LNCaP clone FGC (cell line): ENCODE measurements around the gene IL17RE.

Source experiments
- DNase-seq: peaks from one replicate; pipeline ENCODE4 v3.0.0-alpha.2; 2011; ENCODE audit warnings: low read depth
- H3K4me3 ChIP-seq: 2 replicates; pipeline ENCODE4 v1.5.1; 2011; ENCODE audit warnings: mild to moderate bottlenecking, low read depth, low read length, control low read depth
- TF ChIP-seq, protein P1 (sequence below): IDR thresholded peaks from 2 replicates; pipeline ENCODE4 v1.5.1; 2012; ENCODE audit warnings: mild to moderate bottlenecking; ENCODE audit not compliant: control insufficient read depth, insufficient read depth; ENCODE audit errors: extremely low read depth

IL17RE gene

GRCh38 chr3:9915254-9916141 is 12.8 kb downstream of the IL17RE start:
- TF ChIP-seq, protein P1, sequence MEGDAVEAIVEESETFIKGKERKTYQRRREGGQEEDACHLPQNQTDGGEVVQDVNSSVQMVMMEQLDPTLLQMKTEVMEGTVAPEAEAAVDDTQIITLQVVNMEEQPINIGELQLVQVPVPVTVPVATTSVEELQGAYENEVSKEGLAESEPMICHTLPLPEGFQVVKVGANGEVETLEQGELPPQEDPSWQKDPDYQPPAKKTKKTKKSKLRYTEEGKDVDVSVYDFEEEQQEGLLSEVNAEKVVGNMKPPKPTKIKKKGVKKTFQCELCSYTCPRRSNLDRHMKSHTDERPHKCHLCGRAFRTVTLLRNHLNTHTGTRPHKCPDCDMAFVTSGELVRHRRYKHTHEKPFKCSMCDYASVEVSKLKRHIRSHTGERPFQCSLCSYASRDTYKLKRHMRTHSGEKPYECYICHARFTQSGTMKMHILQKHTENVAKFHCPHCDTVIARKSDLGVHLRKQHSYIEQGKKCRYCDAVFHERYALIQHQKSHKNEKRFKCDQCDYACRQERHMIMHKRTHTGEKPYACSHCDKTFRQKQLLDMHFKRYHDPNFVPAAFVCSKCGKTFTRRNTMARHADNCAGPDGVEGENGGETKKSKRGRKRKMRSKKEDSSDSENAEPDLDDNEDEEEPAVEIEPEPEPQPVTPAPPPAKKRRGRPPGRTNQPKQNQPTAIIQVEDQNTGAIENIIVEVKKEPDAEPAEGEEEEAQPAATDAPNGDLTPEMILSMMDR: no peak
- H3K4me3 ChIP-seq: no peak overlapping the region
- DNase-seq: no peak

GRCh38 chr3:9916346-9916733 is 13.7 kb downstream of the IL17RE start:
- DNase-seq: no peak
- H3K4me3 ChIP-seq: peak overlapping the region; percentile 64
- TF ChIP-seq, protein P1: no peak

GRCh38 chr3:9916734-9917680 is 14.4 kb downstream of the IL17RE start, which contains the start of gene IL17RC:
Gene IL17RC, plus strand, starts transcription at chr3:9917098. Its CDS starts 218 bp downstream, at chr3:9917316.
- peak; percentile 83 for DNase-seq
- H3K4me3 ChIP-seq: peak within 1 kb of the TSS; percentile 64
- TF ChIP-seq, protein P1: no peak

GRCh38 chr3:9917820-9918219 is 15.2 kb downstream of the IL17RE start:
- TF ChIP-seq, protein P1: no peak
- H3K4me3 ChIP-seq: peak overlapping the region; percentile 64
- DNase-seq: no peak

GRCh38 chr3:9918261-9919038 is 15.8 kb downstream of the IL17RE start:
- DNase-seq: no peak
- TF ChIP-seq, protein P1: no peak
- peak overlapping the region; percentile 64; the same call in 1 of the 2 replicates for H3K4me3 ChIP-seq

- DNase-seq: no peak
- TF ChIP-seq, protein P1: no peak
- H3K4me3 ChIP-seq: no peak overlapping the region
Measured at GRCh38 chr3:9928158-9928557, 25.5 kb downstream of the IL17RE start.
